ENCODE data around the gene KLRK1.

- TF ChIP-seq CTCF (IDR thresholded peaks at IDR 0.05; ENCODE audit: low read length) (no peak), EZH2phosphoT487 (IDR thresholded peaks at IDR 0.05; ENCODE audit: low read length) (no peak), EZH2 (optimal IDR thresholded peaks at IDR 0.05; ENCODE audit: low read depth, low read length) (no peak)
Measured at GRCh38 chr12:10364815-10365622, 24.8 kb downstream of the KLRK1 start.

All from MM.1S (cell line).